ENCODE measurements around the gene DUOX2. TPM values are rescaled to one million over a fixed set of nuclear protein-coding genes. Genes with fewer than 3 reads are reported as not detected.

DUOX2 gene
- total RNA-seq, 1 donor from 2014 or later, result 20.6 TPM

DNA sequence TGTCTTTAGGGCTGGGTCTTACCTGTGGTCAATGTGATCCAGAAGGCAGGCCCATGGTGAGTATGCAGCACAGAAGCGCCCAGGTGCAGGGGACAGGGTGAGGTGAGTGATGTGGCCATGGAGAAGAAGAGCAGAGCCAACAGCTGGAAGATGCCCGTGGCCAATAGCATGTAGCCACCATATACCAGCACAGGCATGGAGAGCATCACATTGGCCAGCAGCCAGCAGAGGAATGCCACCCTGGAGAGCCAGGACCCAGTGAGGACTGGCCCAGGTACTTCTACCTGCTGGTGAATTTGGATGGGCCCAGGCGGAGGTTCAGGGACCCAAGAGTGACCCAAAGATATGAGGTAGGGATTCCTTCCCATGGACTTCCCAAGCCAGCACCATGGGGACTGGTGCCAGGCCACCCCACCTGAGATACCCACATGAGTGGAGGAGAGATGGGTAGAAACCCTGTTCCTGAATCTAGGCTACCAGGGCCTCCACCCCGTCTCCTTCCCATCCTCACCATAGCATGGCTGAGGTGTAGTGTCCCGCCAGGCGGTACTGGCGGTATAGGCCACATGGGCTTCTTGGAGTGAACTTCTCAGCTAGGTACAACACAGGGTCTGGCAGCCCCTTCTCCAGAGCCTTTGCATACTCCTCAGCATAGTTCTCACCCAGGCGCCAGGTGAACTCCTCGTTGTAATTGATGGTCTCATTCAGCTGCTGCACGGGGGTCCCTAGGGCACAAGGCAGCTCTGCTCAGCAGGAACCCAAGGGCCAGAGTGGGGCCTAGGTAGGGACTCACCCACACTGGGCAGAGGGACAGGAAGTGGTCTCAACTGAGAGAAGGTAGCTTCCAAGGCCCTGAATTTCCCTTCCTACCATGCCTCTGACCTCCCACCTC, 6.4 kb upstream of the DUOX2 start:
- H3K4me1 ChIP-seq, result peaks cover 20% of the 10 kb centered on the region
- intact Hi-C loops (cut with DNase I), result no loop called here
- no peak for DNase-seq (ENCODE audit: extremely low spot score in 2 of 2)
- no peaks in the 10 kb centered on the region for H3K27me3 ChIP-seq
- H3K4me3 ChIP-seq, result no peak overlapping the region
- no peak overlapping the region for H3K27ac ChIP-seq
- H3K9me3 ChIP-seq, result no peaks in the 10 kb centered on the region
- no peaks in the 10 kb centered on the region for H3K36me3 ChIP-seq
- TF ChIP-seq CTCF (IDR thresholded peaks at IDR 0.05) (no peak), POLR2A (IDR thresholded peaks at IDR 0.05) (no peak), POLR2AphosphoS5 (IDR thresholded peaks at IDR 0.05; ENCODE audit: insufficient read depth in 1 of 2, low read depth in 1 of 2) (no peak)

DNA sequence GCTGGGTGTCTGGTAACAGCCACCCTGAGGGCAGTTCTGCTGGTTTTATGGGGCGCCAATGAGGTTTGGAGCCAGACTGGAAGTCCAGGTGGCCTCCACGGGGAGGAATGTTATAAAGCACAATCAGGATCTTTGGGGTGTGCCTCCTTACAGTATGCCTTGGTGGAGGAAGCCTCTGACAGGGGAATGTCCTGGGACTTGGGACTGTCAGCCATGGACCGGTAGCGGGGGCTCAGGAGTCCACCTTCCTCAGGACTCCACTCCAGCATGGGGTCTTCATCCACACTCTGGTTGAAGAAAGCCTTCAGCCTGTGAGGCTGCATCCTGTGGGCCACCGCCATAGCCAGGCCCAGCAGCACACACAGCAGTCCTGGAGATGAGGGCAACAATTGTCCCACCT, 5.0 kb upstream of the DUOX2 start:
- intact Hi-C loops (cut with DNase I), result no loop called here
- no peak for TF ChIP-seq POLR2A (IDR thresholded peaks at IDR 0.05)
- Histone ChIP-seq H3K4me1 (peaks cover 26% of the 10 kb centered on the region), H3K27ac (no peak overlapping the region), H3K27me3 (no peaks in the 10 kb centered on the region), H3K36me3 (no peaks in the 10 kb centered on the region), H3K4me3 (no peak overlapping the region), H3K9me3 (no peaks in the 10 kb centered on the region)
- DNase-seq (ENCODE audit: extremely low spot score in 2 of 2), result no peak

DNA sequence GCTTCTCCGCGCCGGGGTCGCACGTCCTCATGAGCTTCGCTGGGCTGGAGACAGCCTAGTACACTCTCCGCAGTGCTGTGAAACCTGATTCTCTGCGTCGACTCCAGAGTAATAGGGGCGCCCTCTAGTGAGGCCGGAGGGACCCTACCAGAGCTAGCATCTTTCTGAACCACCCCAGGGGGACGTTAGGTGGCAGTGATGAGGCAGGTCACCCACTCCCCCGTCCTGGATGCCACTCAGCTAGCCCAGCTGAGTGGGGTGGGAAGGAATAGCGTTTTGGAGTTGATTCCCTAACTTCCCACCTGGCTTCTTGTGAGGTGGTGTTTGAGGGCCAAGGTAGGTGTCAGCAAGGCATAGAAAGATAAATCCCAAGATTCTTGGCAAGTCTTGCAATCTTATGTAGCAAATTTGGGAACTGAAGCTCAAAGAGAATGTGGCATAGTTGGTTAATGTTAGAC, 4.2 kb upstream of the DUOX2 start:
- H3K4me3 ChIP-seq, result peak overlapping the region in 1 of 2 donors; percentile 18

DNA sequence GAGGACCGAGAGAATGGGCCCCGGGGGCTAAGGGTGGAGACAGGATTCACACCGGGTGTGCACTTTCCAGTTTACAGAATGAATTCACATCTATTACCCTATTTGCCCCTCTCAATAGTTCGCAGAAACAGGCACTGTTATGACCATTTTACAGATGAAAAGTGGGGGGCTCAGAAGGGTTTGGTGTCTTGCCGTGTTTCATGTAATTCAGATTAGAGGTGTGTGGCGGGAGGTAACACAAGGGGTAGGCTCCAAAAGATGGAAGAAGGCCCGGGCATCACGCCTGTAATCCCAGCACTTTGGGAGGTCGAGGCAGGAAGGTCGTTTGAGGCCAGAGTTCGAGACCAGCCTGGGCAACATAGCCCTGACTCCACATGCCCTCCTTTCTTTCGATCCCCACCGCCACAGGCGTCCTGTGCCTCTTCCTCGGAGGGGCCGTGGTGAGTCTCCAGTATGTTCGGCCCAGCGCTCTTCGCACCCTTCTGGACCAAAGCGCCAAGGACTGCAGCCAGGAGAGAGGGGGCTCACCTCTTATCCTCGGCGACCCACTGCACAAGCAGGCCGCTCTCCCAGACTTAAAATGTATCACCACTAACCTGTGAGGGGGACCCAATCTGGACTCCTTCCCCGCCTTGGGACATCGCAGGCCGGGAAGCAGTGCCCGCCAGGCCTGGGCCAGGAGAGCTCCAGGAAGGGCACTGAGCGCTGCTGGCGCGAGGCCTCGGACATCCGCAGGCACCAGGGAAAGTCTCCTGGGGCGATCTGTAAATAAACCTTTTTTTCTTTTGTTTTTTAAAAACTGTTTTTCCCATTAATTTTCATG, 3.5 kb upstream of the DUOX2 start:
- TF ChIP-seq POLR2A (IDR thresholded peaks at IDR 0.05) (no peak), POLR2AphosphoS5 (IDR thresholded peaks at IDR 0.05; ENCODE audit: insufficient read depth in 1 of 2, low read depth in 1 of 2) (no peak), CTCF (IDR thresholded peaks at IDR 0.05) (no peak)
- Histone ChIP-seq H3K4me1 (peaks cover 36% of the 10 kb centered on the region), H3K36me3 (no peaks in the 10 kb centered on the region), H3K27me3 (peaks cover 10% of the 10 kb centered on the region), H3K9me3 (no peaks in the 10 kb centered on the region), H3K4me3 (peak overlapping the region in 1 of 2 donors; percentile 18), H3K27ac (no peak overlapping the region)
- intact Hi-C loops (cut with DNase I), result no loop called here
- no peak for DNase-seq (ENCODE audit: extremely low spot score in 2 of 2)

More for the DNA sequence above, 4.2 kb upstream of the DUOX2 start:
- TF ChIP-seq CTCF (IDR thresholded peaks at IDR 0.05) (peak; percentile 58 to 90 (median 74)), POLR2AphosphoS5 (IDR thresholded peaks at IDR 0.05; ENCODE audit: insufficient read depth in 1 of 2, low read depth in 1 of 2) (no peak)
- intact Hi-C loops (cut with DNase I), result no loop called here
- DNase-seq (ENCODE audit: extremely low spot score in 2 of 2), result no peak
- H3K27me3 ChIP-seq, result peaks cover 8% of the 10 kb centered on the region
- no peaks in the 10 kb centered on the region for H3K36me3 ChIP-seq
- H3K9me3 ChIP-seq, result no peaks in the 10 kb centered on the region
- peaks cover 30% of the 10 kb centered on the region for H3K4me1 ChIP-seq
- no peak overlapping the region for H3K27ac ChIP-seq

GRCh38 chr15:45116482-45117307, 2.7 kb upstream of the DUOX2 start:
- intact Hi-C loops (cut with DNase I), result no loop called here
- peaks cover 44% of the 10 kb centered on the region for H3K4me1 ChIP-seq
- H3K4me3 ChIP-seq, result peak overlapping the region in 1 of 2 donors; percentile 8
- H3K36me3 ChIP-seq, result no peaks in the 10 kb centered on the region
- H3K9me3 ChIP-seq, result no peaks in the 10 kb centered on the region
- TF ChIP-seq CTCF (IDR thresholded peaks at IDR 0.05) (no peak), POLR2A (IDR thresholded peaks at IDR 0.05) (no peak), POLR2AphosphoS5 (IDR thresholded peaks at IDR 0.05; ENCODE audit: insufficient read depth in 1 of 2, low read depth in 1 of 2) (no peak)
- no peak for DNase-seq (ENCODE audit: extremely low spot score in 2 of 2)
- peaks cover 12% of the 10 kb centered on the region for H3K27me3 ChIP-seq
- H3K27ac ChIP-seq, result no peak overlapping the region
